K562 (cell line): Measurements from ENCODE around the gene ZBTB24.

Experiments used
- CHD7 ChIP-seq: fragments of 200-600 bp; sonication (generic); IDR thresholded peaks from one replicate; pipeline ENCODE4 v1.6.1; 2012; ENCODE audit warnings: mild to moderate bottlenecking, low read depth, low read length, inconsistent platforms
- CTCF ChIP-seq, 3 experiments: IDR thresholded peaks in 2 of 3; conservative IDR thresholded peaks in 1 of 3; 2 replicates each; pipeline ENCODE4 v1.5.1; 2011 to 2012; ENCODE audit warnings: low read length in 3 of 3, mild to moderate bottlenecking in 3 of 3, control low read depth in 2 of 3, improper control_type of control experiment in 1 of 3, inconsistent platforms in 1 of 3, low read depth in 1 of 3, mixed read lengths in 1 of 3, moderate library complexity in 1 of 3; ENCODE audit not compliant: insufficient read depth in 2 of 3
- FOXK1 ChIP-seq: sonication (generic); formaldehyde crosslinking; IDR thresholded peaks from 2 replicates; pipeline ENCODE4 v1.8.0; 2022; ENCODE audit warnings: missing genetic modification reagents, mild to moderate bottlenecking, borderline replicate concordance
- KLF1 ChIP-seq: fragments of 450-650 bp; IDR thresholded peaks from 2 replicates; pipeline ENCODE4 v1.6.1; 2016; ENCODE audit warnings: missing genetic modification characterization, missing compliant biosample characterization
- SMC3 ChIP-seq: conservative IDR thresholded peaks from 2 replicates; pipeline ENCODE4 v1.6.1; 2011; ENCODE audit warnings: low read depth, low read length, improper control_type of control experiment; ENCODE audit not compliant: insufficient read depth
- ZNF124 ChIP-seq: sonication (generic); formaldehyde crosslinking; IDR thresholded peaks from 2 replicates; pipeline ENCODE4 v1.8.1; 2022; ENCODE audit warnings: missing genetic modification reagents
- ZNF586 ChIP-seq: fragments of 450-650 bp; formaldehyde crosslinking; conservative IDR thresholded peaks from 2 replicates; pipeline ENCODE4 v1.4.0; 2020; ENCODE audit warnings: mild to moderate bottlenecking, moderate library complexity

- no peak for TF ChIP-seq ZNF586 (CRISPR knock-in tag)
- no peak for TF ChIP-seq SMC3
- TF ChIP-seq CTCF (IDR thresholded peaks at IDR 0.05 in 2 of 3, conservative IDR thresholded peaks at IDR 0.05 in 1 of 3; ENCODE audit: insufficient read depth in 2 of 3, low read depth in 1 of 3, low read length in 3 of 3): peak; percentile 41 to 70 (median 42); a peak in 5 of 6 replicates
- no peak for TF ChIP-seq ZNF124 (CRISPR knock-in tag)
- no peak for TF ChIP-seq FOXK1 (CRISPR knock-in tag)
- TF ChIP-seq CHD7: no peak
- TF ChIP-seq KLF1 (tag): no peak
These were observed 27.4 kb downstream of the ZBTB24 start, which contains the start of gene MICAL1 for GRCh38 chr6:109455437-109456110.
